T-helper 1 cell treated with Interleukin-12 subunit alpha and Interleukin-12 subunit beta and Interleukin-4 antibody, amounts not matched to agents 30 ng/mL and 1 ng/mL, for 36 hours (primary cell): ENCODE data around the gene MAG. TPM values are rescaled to one million over a fixed set of nuclear protein-coding genes. Genes with fewer than 3 reads are reported as not detected.

Experiments used
- intact Hi-C: fragments of 100-400 bp; cut with micrococcal nuclease; formaldehyde crosslinking; loops from one replicate; pipeline ENCODE4 v1.15.1; 2024
- total RNA-seq: library from RNA; stranded (reverse); gene quantifications from 2 replicates; pipeline ENCODE4 v1.2.3, GENCODE V29; 2022

Gene MAG
- total RNA-seq, 1 donor from 2014 or later, result 0.32 TPM

DNA sequence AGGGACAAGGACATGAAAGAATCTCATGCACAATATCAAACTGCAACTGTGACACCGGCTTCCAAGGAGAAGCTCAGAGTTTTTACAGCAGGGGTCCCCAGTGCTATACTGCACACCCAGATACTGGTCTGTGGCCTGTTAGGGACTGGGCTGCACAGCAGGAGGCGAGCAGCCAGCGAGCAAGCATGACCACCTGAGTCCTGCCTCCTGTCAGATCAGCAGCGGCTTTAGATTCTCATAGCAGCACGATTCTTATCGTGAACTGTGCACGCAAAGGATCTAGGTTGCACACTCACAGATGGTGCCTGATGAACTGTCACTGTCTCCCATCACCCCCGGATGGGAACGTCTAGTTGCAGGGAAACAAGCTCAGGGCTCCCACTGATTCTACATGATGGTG lies 23.9 kb downstream of the MAG start:
- intact Hi-C loops, result no loop called here

DNA sequence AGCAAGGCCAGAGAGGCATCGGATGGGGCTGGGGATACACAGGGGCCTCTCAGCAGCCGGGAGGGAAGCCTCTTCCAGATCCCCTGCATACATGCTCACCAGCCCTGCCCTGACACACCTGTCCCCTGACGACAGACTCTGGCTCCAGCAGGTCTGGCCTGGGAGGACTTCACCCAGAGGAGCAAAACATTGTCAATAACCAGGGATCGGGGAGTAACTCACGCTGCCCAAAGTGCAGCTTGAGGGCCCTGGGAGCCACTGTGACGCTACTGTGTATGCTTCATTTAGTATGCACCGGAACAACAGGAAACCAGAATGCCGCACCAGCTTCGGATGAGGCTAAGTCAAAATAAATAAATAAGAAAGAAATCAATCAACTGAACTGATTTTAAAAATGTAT lies 24.6 kb downstream of the MAG start:
- intact Hi-C loops, result no loop called here

DNA sequence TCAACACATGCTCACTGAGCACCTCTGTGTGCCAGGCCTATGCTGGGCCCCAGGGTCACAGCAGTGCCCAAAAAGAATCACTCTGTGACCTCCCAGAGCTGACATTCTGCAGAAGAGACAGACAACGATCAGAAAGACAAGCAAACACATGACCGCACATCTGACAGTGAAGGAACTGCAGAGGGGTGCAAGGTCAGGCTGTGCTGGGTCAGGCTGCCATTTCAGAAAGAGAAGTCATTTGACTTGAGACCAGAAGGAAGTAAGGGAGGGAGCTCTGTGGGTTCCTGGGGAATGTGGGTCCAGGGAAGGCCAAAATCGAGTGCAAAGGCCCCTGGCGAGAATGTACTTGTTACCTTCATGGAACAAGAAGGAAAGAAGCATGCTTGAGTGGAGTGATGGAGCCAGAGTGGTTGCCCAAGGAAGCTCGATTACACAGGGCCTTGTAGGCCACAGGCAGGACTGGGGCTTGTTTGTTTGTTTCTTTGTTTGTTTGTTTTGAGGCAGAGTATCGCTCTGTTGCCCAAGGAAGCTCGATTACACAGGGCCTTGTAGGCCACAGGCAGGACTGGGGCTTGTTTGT lies 25.6 kb downstream of the MAG start:
- intact Hi-C loops, result no loop called here

- intact Hi-C loops, result no loop called here
Observed at GRCh38 chr19:35318679-35319448, 26.9 kb downstream of the MAG start.

DNA sequence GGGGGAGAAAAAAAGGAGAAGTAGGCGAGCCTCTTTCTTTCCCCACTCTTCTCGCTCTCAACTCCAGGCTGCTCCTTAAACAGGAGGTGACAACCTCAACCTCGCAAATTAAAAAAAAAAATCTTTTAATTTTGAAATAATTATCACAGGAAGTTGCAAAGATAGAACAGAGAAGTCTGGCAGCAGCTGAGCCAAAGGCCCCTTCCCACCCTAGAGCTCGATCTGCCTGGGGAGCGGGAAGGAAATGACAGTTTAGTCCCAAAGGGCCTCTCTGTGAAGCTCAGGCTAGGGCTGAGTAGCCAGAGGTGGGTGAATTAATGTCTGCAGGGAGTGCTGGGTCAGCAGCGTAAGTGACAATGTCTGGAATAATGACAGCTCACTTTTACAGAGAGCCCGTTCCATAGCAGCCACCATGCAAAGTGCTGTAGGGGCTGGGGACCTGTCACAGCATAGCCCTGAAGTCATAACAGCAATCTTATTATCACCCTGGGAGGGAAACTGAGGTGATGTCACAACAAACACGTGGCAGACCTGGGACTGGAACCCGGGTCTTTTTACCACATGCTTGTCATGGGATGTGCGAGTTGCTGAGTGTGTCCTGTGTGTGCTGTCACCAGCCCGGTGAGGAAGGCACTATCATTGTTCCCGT lies 28.2 kb downstream of the MAG start:
- intact Hi-C loops, result no loop called here

DNA sequence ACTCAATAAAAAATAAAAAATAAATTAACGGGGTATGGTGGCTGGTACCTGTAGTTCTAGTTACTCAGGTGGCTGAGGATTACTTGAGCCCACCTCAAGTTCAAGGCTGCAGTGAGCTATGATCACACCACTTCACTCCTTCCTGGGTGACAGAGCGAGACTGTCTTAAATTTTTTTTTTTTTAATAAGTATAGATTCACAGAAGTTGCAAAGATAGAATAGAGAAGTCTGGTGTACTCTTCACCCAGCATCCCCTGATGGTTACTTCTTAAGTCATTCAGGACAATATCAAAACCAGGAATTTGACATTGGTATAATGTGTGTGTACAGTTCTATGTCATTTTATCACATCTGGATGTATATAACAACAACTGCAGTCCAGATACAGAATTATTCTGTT lies 29.3 kb downstream of the MAG start:
- intact Hi-C loops, result no loop called here

DNA sequence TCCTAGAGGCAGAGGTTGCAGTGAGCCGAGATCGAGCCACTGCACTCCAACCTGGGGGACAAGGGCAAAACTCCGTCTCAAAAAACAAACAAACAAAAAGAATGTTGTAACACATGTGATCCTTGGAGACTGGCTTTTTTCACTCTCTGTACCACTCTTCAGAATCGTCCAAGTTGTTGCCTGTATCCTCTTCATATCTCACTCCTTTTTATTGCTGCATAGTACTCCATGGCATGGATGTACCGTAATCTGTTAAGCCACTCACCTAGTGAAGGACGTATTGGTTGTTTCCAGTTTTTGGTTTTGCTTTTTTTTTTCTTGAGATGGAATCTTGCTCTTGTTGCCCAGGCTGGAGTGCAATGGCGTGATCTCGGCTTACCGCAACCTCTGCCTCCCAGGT lies 30.1 kb downstream of the MAG start:
- intact Hi-C loops, result no loop called here

DNA sequence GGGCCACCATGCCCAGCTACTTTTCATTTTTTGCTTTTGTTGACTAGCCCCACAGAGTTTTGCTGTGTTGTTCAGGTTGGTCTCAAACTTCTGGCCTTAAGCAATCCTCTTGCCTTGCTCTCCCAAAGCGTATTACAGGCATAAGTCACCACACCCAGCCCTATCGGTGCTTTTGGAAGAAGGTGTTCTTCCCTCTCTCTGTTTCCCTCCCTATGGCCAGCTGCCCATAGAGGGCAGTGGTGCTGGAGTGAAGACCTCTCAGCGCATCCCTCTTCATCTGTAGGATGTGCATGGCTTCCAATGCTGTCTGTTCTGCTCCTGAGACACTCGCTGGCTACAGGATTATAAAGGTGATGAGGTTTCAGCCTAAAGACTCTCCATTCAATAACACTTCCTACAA lies 35.7 kb downstream of the MAG start:
- intact Hi-C loops, result no loop called here

- intact Hi-C loops, result no loop called here
Observed at GRCh38 chr19:35328851-35329285, 36.9 kb downstream of the MAG start, which contains the start of gene CD22. CD22 (plus strand) TSS chr19:35329187; CDS start chr19:35332041, 2,854 bp downstream.

- intact Hi-C loops, result no loop called here
Observed at GRCh38 chr19:35329323-35329722, 37.4 kb downstream of the MAG start.

- intact Hi-C loops, result no loop called here
Observed at GRCh38 chr19:35330475-35330874, 38.5 kb downstream of the MAG start.

DNA sequence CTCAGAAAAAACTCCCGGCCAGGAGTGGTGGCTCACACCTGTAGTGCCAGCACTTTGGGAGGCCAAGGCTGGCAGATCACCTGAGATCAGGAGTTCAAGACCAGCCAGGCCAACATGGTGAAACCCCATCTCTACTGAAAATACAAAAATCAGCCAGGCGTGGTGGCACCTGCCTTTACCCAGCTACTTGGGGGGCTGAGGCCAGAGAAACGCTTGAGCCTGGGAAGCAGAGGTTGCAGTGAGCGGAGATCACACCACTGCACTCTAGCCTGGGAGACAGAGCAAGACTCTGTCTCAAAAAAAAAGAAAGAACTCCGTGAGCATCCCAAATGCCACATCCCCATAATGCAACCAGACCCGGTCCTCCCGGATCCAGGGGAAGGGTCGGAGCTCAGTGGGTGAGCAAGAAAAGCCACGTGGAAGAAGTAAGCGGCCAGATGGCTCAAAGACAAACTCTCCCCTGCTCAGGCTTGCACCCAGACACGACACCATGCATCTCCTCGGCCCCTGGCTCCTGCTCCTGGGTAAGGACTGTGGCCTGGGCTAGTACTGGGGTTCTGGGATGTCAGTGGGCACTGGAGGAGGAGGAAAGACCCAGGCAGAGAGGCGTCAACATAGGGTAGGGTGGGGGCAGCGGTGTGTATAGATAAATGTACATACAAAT lies 39.7 kb downstream of the MAG start:
- intact Hi-C loops, result no loop called here

DNA sequence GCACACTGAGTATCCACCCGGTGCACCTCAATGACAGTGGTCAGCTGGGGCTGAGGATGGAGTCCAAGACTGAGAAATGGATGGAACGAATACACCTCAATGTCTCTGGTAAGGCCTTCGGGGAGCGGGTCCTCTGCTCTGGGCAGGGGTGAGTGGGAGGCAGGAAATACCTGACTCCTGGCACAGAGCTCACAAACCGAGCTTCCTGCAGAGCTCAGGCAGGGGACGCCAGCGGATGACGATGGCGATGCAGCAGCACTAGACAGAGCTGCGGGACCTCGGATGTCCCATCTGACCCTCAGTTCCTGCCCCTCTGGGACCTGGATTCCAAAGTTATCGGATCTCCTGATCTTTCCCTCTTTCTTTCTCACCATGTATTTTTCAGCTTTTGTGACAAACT lies 40.9 kb downstream of the MAG start:
- intact Hi-C loops, result no loop called here

GRCh38 chr19:35334144-35334753 lies 42.3 kb downstream of the MAG start:
- intact Hi-C loops, result no loop called here

DNA sequence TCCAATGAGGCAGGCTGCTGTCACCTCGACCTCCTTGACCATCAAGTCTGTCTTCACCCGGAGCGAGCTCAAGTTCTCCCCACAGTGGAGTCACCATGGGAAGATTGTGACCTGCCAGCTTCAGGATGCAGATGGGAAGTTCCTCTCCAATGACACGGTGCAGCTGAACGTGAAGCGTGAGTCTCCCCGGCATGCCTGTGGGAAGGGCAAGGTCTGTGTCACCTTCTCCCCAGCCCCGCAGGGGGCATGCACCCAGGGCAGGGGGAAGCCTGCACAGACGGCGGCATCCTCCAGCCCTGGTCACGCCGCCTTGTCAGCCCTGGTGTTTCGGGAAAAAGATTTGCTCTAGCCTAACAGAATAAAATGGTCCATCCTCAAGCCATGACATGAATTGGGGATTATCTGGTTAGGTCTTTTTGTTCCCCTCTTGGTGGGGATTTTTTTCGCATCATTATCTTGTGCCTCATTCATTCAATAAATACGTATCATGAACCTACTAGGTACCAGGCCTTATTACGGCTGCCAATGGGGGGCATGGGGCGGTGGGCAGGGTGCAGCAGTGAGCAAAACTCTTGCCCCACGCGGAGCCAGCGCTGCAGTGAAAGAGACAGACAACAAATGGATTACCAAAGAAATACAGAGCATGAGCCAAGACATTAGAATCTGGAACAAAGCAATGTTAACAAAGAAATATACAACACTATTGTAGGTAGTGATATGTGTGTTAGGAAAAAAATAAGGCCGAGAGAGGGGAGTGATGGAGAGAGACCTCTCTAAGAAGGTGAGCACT lies 44.4 kb downstream of the MAG start:
- intact Hi-C loops, result no loop called here

DNA sequence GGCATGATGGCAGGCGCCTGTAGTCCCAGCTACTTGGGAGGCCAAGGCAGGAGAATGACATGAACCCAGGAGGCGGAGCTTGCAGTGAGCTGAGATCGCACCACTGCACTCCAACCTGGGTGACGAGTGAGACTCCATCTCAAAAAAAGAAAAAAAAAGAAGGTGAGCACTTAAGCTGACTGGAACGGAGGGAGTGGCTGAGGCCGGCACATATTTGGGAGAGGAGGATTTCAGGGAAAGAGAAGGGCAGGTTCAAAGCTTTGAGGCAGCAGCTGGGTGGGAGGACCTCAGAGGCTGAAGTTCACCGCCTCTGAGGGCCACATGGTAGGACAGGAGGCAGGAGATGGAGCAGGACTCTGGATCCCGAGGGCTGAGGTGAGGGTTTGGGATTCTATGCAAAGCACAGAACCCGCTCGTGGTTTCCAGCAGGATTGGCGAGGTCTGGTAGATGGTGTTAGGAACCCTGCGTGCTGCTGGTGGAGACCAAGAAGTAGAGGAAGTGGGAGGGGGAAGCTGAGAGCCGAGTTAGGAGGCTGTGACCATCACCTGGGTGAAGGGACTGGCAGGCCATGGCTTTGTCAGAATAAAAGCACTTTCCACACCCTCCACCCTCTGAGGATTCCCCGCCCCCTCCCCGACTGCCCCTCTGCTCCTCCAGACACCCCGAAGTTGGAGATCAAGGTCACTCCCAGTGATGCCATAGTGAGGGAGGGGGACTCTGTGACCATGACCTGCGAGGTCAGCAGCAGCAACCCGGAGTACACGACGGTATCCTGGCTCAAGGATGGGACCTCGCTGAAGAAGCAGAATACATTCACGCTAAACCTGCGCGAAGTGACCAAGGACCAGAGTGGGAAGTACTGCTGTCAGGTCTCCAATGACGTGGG lies 45.4 kb downstream of the MAG start:
- intact Hi-C loops, result no loop called here

DNA sequence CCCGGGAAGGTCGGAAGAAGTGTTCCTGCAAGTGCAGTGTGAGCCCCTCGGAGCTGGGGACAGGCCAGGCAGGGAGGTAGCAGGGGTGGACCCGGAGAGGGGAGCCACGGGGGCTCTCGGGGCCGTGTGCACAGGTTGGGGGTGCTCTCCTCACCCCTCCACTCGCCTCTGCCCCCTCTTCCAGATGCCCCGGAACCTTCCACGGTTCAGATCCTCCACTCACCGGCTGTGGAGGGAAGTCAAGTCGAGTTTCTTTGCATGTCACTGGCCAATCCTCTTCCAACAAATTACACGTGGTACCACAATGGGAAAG lies 46.0 kb downstream of the MAG start:
- intact Hi-C loops, result no loop called here

GRCh38 chr19:35340431-35340830 lies 48.5 kb downstream of the MAG start:
- intact Hi-C loops, result no loop called here

GRCh38 chr19:35341006-35341405 lies 49.0 kb downstream of the MAG start:
- intact Hi-C loops, result no loop called here
